ENCODE measurements around the gene SLC44A1. TPM values are rescaled to one million over a fixed set of nuclear protein-coding genes. Genes with fewer than 3 reads are reported as not detected.

The SLC44A1 gene
- total and polyA plus RNA-seq, 2 experiments from 2014 or later = 30.4 to 52.6 TPM

DNA sequence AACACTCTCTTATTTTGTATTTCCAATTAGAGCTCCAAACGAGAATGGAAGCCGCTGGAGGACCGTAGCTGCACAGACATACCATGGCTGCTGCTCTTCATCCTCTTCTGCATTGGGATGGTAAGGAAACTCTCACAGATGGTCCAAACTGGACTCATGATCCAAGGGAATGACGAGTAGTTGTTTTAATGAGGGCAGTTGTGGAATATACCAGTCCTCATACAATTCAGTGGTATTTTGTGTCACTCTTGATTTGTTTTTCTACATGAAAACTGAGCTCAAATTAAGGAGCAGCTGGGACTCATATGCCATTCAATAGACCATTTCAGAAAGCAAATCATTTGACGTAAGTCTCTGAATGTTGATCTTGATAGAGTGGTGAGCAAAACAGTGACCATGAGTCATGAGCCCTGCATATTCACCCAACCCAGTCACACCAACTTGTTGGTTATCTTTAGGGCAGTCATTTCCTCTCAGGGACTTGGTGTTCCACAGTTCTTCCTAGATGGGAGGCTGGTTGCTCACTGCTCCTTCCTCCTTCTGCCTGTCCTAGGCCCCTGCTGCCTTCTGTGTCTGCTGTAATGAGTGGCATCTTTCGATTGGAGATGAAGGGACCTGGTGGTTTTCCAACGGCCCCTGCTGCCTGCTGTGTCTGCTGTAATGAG is 54.9 kb downstream of the SLC44A1 start:
- Histone ChIP-seq H4K20me1 (ENCODE audit: insufficient read depth) (no peaks in the 10 kb centered on the region), H3K4me3 (0 out of 2 replicates have a peak overlapping the region, but pooled peaks have one; percentile 25), H3K79me2 (ENCODE audit: insufficient read depth) (peaks cover 73% of the 10 kb centered on the region), H3K4me1 (ENCODE audit: insufficient read depth) (peaks cover 51% of the 10 kb centered on the region), H3K9ac (peak overlapping the region; percentile 53), H3K9me2 (ENCODE audit: insufficient read depth) (no peaks in the 10 kb centered on the region), H3F3A (ENCODE audit: insufficient read depth) (peaks cover 49% of the 10 kb centered on the region), H3K4me2 (ENCODE audit: unreplicated experiment) (peak overlapping the region; percentile 65), H3K27ac (peak overlapping the region; percentile 97), H2AFZ (peak overlapping the region; percentile 52), H3K27me3 (replicated peaks; ENCODE audit: insufficient read depth) (no peaks in the 10 kb centered on the region), H3K9me3 (ENCODE audit: low read depth) (no peaks in the 10 kb centered on the region), H3K36me3 (ENCODE audit: low read depth) (no peaks in the 10 kb centered on the region)
- TF ChIP-seq EZH2phosphoT487 (IDR thresholded peaks at IDR 0.05; ENCODE audit: insufficient read depth, low read depth) = no peak
- peak; percentile 94 for DNase-seq
- 64 to 66% methylated on average over 7 of the region's 7 CpGs for WGBS, 2 experiments (ENCODE audit: low coverage in 1 of 2, low lambda C conversion rate in 2 of 2, missing lambda C conversion rate in 2 of 2)
- in situ Hi-C loops (cut with MboI) = no loop called here

DNA sequence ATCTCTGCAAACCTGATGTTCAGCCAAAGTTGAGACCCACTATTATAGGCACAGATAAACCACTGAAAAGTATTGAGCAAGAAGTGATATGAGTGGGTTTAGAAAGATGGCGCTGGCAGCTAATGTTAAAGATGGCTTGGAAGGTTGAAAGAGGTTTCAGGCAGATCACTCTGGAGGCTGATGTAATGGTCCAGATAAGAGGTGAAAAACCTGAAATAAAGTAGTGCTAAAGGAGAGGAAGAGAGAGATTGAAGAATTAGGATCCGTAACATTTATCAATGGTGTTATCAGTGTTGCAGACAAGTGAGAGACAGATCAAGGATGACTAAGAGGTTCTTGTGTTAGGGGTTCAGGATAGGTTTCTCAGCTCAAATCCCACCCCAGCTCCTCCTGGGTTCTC is 58.3 kb downstream of the SLC44A1 start:
- Histone ChIP-seq H3K9me3 (ENCODE audit: low read depth) (no peaks in the 10 kb centered on the region), H3K9ac (no peak overlapping the region), H3K9me2 (ENCODE audit: insufficient read depth) (no peaks in the 10 kb centered on the region), H4K20me1 (ENCODE audit: insufficient read depth) (no peaks in the 10 kb centered on the region), H3K4me3 (no peak overlapping the region), H3K4me2 (ENCODE audit: unreplicated experiment) (no peak overlapping the region), H3K27me3 (replicated peaks; ENCODE audit: insufficient read depth) (no peaks in the 10 kb centered on the region), H2AFZ (no peak overlapping the region), H3F3A (ENCODE audit: insufficient read depth) (peaks cover 28% of the 10 kb centered on the region), H3K79me2 (ENCODE audit: insufficient read depth) (peaks cover 81% of the 10 kb centered on the region), H3K27ac (no peak overlapping the region), H3K36me3 (ENCODE audit: low read depth) (no peaks in the 10 kb centered on the region), H3K4me1 (ENCODE audit: insufficient read depth) (peaks cover 27% of the 10 kb centered on the region)
- DNase-seq = no peak
- in situ Hi-C loops (cut with MboI) = no loop called here
- WGBS, 2 experiments (ENCODE audit: low coverage in 1 of 2, low lambda C conversion rate in 2 of 2, missing lambda C conversion rate in 2 of 2) = 98 to 100% methylated on average over 2 of the region's 2 CpGs
- TF ChIP-seq EZH2 (IDR thresholded peaks at IDR 0.05; ENCODE audit: insufficient read depth, poor library complexity, severe bottlenecking) (no peak), EZH2phosphoT487 (IDR thresholded peaks at IDR 0.05; ENCODE audit: insufficient read depth, low read depth) (no peak)

DNA sequence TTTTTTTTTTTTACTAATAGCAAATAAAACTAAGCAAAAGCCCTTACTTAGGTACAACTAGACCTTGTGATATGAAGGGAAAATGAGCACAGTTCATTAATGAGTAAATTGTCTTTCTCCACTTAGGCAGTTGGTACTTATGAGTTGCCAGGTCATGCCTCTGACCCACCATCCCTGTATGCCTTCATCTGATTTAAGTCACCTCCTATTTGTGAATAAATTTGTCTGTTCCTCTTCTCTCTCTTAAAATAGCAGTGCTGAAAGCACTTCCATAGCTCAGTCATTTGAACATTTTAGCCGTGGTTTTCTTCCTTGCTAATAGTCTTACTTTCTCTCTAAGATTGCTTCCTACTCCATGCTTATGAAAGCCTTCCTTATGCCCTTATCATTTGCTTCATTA is 61.4 kb downstream of the SLC44A1 start:
- Histone ChIP-seq H3K9ac (no peak overlapping the region), H3F3A (ENCODE audit: insufficient read depth) (no peaks in the 10 kb centered on the region), H3K79me2 (ENCODE audit: insufficient read depth) (peaks cover 66% of the 10 kb centered on the region), H3K27me3 (replicated peaks; ENCODE audit: insufficient read depth) (no peaks in the 10 kb centered on the region), H4K20me1 (ENCODE audit: insufficient read depth) (no peaks in the 10 kb centered on the region), H3K4me2 (ENCODE audit: unreplicated experiment) (no peak overlapping the region), H3K4me3 (no peak overlapping the region), H2AFZ (no peak overlapping the region), H3K4me1 (ENCODE audit: insufficient read depth) (peaks cover 13% of the 10 kb centered on the region), H3K9me2 (ENCODE audit: insufficient read depth) (no peaks in the 10 kb centered on the region), H3K27ac (no peak overlapping the region), H3K36me3 (ENCODE audit: low read depth) (no peaks in the 10 kb centered on the region), H3K9me3 (ENCODE audit: low read depth) (no peaks in the 10 kb centered on the region)
- in situ Hi-C loops (cut with MboI) = no loop called here
- TF ChIP-seq EZH2 (IDR thresholded peaks at IDR 0.05; ENCODE audit: insufficient read depth, poor library complexity, severe bottlenecking) (no peak), EZH2phosphoT487 (IDR thresholded peaks at IDR 0.05; ENCODE audit: insufficient read depth, low read depth) (no peak)
- DNase-seq = no peak
- WGBS, 2 experiments (ENCODE audit: low coverage in 1 of 2, low lambda C conversion rate in 2 of 2, missing lambda C conversion rate in 2 of 2) = 89 to 96% methylated on average over 1 of the region's 1 CpG

DNA sequence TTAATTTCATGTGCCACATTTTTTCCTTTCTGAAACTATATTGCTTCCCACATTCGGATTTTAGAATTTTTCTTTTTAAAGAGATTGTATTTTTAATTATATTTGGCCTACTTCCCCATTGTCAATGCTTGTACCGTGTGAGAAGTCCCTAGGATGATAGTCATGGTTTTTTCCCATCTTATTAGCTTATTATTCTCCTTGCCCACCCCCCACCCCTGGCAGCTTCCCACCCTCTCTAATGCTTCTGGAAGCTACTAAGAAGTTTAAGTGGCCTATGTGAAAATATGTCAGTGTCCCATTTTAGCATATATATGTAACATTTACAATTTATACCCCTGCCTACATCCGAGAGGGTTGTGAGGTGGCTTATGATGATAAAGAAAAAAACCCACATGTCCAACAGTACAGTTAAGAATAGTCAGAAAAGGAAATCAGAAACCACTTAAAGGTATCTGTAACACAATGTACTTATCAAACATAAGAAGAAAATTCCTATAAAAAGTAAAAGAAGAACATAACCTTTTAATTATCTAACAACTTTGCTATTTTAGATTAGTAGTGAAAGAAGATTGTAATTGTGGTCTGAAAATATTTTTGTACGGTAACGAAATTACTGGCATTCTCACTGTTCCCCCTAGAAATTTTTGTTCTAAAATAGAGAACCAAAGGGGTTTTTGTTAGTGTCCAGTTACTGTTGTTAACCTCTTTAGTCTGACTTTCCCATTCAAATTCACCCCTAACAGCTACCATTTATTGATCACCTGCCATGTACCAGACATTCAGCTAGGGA is 62.1 kb downstream of the SLC44A1 start:
- TF ChIP-seq EZH2 (IDR thresholded peaks at IDR 0.05; ENCODE audit: insufficient read depth, poor library complexity, severe bottlenecking) (no peak), EZH2phosphoT487 (IDR thresholded peaks at IDR 0.05; ENCODE audit: insufficient read depth, low read depth) (no peak)
- in situ Hi-C loops (cut with MboI) = no loop called here
- WGBS, 2 experiments (ENCODE audit: low coverage in 1 of 2, low lambda C conversion rate in 2 of 2, missing lambda C conversion rate in 2 of 2) = 95 to 96% methylated on average over 5 of the region's 5 CpGs

More for the DNA sequence above, 62.1 kb downstream of the SLC44A1 start:
- Histone ChIP-seq H3K9me3 (ENCODE audit: low read depth) (no peaks in the 10 kb centered on the region), H3K9me2 (ENCODE audit: insufficient read depth) (no peaks in the 10 kb centered on the region), H3K4me2 (ENCODE audit: unreplicated experiment) (no peak overlapping the region), H3K27me3 (replicated peaks; ENCODE audit: insufficient read depth) (no peaks in the 10 kb centered on the region), H3K79me2 (ENCODE audit: insufficient read depth) (peaks cover 59% of the 10 kb centered on the region), H3K27ac (no peak overlapping the region), H3K9ac (no peak overlapping the region), H3F3A (ENCODE audit: insufficient read depth) (no peaks in the 10 kb centered on the region), H2AFZ (no peak overlapping the region), H3K4me1 (ENCODE audit: insufficient read depth) (peaks cover 13% of the 10 kb centered on the region), H3K4me3 (no peak overlapping the region), H4K20me1 (ENCODE audit: insufficient read depth) (no peaks in the 10 kb centered on the region), H3K36me3 (ENCODE audit: low read depth) (no peaks in the 10 kb centered on the region)
- no peak for DNase-seq

Data from GM23248 (cell line).